SU-DHL-6 (cell line): ENCODE data around the gene KAT2B.

Source experiments
- H2AFZ ChIP-seq: fragments of 200-600 bp; sonication (generic); 2 replicates; pipeline ENCODE4 v1.6.1; 2014; ENCODE audit warnings: low read depth, mild to moderate bottlenecking, moderate library complexity, mixed read lengths, antibody characterized with exemption, low read length; ENCODE audit not compliant: severe bottlenecking
- H3F3A ChIP-seq: fragments of 200-600 bp; shearing (Covaris generic); 2 replicates; pipeline ENCODE4 v1.6.0; 2016; ENCODE audit warnings: antibody characterized with exemption, mild to moderate bottlenecking; ENCODE audit not compliant: insufficient read depth
- H3K27ac ChIP-seq: fragments of 200-600 bp; sonication (generic); 2 replicates; pipeline ENCODE4 v1.5.1; 2016; ENCODE audit warnings: low read depth, mild to moderate bottlenecking, low read length, moderate library complexity, mixed read lengths
- H3K27me3 ChIP-seq: fragments of 200-600 bp; sonication (generic), shearing (Covaris generic); 2 replicates; pipeline ENCODE4 v1.6.0; 2014; ENCODE audit warnings: mild to moderate bottlenecking, low read length
- H3K36me3 ChIP-seq: fragments of 200-600 bp; sonication (generic); 2 replicates; pipeline ENCODE4 v1.6.1; 2014; ENCODE audit warnings: mild to moderate bottlenecking, low read length, mixed read lengths
- H3K4me2 ChIP-seq: fragments of 300-600, 200-600 bp; shearing (Covaris generic), sonication (generic); 2 replicates; pipeline ENCODE4 v1.6.0; 2014; ENCODE audit warnings: low read length, low read depth, mild to moderate bottlenecking; ENCODE audit not compliant: poor library complexity, severe bottlenecking
- H3K4me3 ChIP-seq: fragments of 200-600 bp; sonication (generic); 2 replicates; pipeline ENCODE4 v1.5.1; 2014; ENCODE audit warnings: antibody characterized with exemption, low read length, mild to moderate bottlenecking, mixed read lengths; ENCODE audit not compliant: insufficient read depth, poor library complexity, severe bottlenecking
- H3K79me2 ChIP-seq: fragments of 200-600 bp; sonication (generic); 2 replicates; pipeline ENCODE4 v1.6.1; 2014; ENCODE audit warnings: mild to moderate bottlenecking, low read length, moderate library complexity; ENCODE audit not compliant: insufficient read depth
- H3K9ac ChIP-seq: fragments of 200-600 bp; sonication (generic); 2 replicates; pipeline ENCODE4 v1.7.0; 2014; ENCODE audit warnings: mild to moderate bottlenecking, low read length
- H3K9me2 ChIP-seq: fragments of 200-600 bp; sonication (generic); replicated peaks from 2 replicates; pipeline ENCODE4 v1.6.1; 2014; ENCODE audit warnings: low read length; ENCODE audit not compliant: insufficient read depth
- H3K9me3 ChIP-seq: fragments of 200-600 bp; sonication (generic); 2 replicates; pipeline ENCODE4 v1.6.1; 2014; ENCODE audit warnings: low read length, mixed read lengths; ENCODE audit not compliant: insufficient read depth
- H4K20me1 ChIP-seq: fragments of 200-600 bp; sonication (generic); 2 replicates; pipeline ENCODE4 v1.6.1; 2014; ENCODE audit warnings: low read depth, mild to moderate bottlenecking, antibody characterized with exemption, low read length, moderate library complexity, mixed read lengths
- CTCF ChIP-seq: fragments of 200-600 bp; sonication (generic); IDR thresholded peaks from one replicate; pipeline ENCODE4 v1.5.1; 2017; ENCODE audit warnings: antibody characterized with exemption, mild to moderate bottlenecking, low read length, moderate library complexity; ENCODE audit not compliant: insufficient read depth, poor library complexity, severe bottlenecking
- EZH2phosphoT487 ChIP-seq: fragments of 200-600 bp; sonication (generic), shearing (Covaris generic); conservative IDR thresholded peaks from 2 replicates; pipeline ENCODE4 v1.6.1; 2018; ENCODE audit warnings: mild to moderate bottlenecking, antibody characterized with exemption, low read length, moderate library complexity, mixed read lengths

KAT2B gene

DNA sequence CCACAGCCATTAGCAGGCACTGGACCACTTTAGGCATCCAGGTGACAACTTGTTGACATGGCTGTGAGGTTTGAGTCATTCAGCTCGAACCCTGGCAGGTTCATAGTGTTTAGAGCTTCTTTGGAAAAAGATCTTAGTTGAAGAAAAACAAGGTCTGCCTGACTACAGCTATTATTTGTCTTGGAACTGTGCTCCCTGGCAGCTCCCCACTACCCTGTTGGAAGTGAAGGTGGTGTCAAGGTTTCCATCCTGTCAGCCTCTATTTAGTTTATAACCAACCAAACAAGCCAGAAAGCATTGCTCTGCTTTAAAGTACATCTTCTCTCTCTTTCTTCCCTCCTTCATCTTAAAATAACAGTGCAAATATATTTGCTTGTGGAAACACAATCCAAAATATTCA lies 56.8 kb downstream of the KAT2B start:
- TF ChIP-seq CTCF (no peak), EZH2phosphoT487 (no peak)
- H3K4me3 ChIP-seq = no peak overlapping the region
- H3K4me2 ChIP-seq = no peak overlapping the region
- no peak overlapping the region for H3K27ac ChIP-seq
- H4K20me1 ChIP-seq = no peaks in the 10 kb centered on the region
- no peaks in the 10 kb centered on the region for H3K79me2 ChIP-seq
- H3K36me3 ChIP-seq = peaks cover 20% of the 10 kb centered on the region
- H3K9me2 ChIP-seq = no peaks in the 10 kb centered on the region
- H2AFZ ChIP-seq = no peak overlapping the region
- no peak overlapping the region for H3K9ac ChIP-seq
- no peaks in the 10 kb centered on the region for H3K9me3 ChIP-seq
- no peaks in the 10 kb centered on the region for H3K27me3 ChIP-seq
- no peaks in the 10 kb centered on the region for H3F3A ChIP-seq

- Histone ChIP-seq H3K4me3 (no peak overlapping the region), H3K9ac (no peak overlapping the region), H3F3A (no peaks in the 10 kb centered on the region), H3K27ac (no peak overlapping the region), H3K4me2 (no peak overlapping the region), H2AFZ (no peak overlapping the region), H3K9me2 (no peaks in the 10 kb centered on the region), H3K79me2 (no peaks in the 10 kb centered on the region), H3K27me3 (no peaks in the 10 kb centered on the region), H3K36me3 (peaks cover 25% of the 10 kb centered on the region), H3K9me3 (no peaks in the 10 kb centered on the region), H4K20me1 (no peaks in the 10 kb centered on the region)
- TF ChIP-seq CTCF = no peak
- TF ChIP-seq EZH2phosphoT487 = no peak
These were observed 58.8 kb downstream of the KAT2B start for GRCh38 chr3:20099060-20099459.

- H3K27me3 ChIP-seq = no peaks in the 10 kb centered on the region
- H3K9ac ChIP-seq = no peak overlapping the region
- H4K20me1 ChIP-seq = no peaks in the 10 kb centered on the region
- H3K79me2 ChIP-seq = no peaks in the 10 kb centered on the region
- TF ChIP-seq CTCF (no peak), EZH2phosphoT487 (no peak)
- H3K4me2 ChIP-seq = no peak overlapping the region
- H3K4me3 ChIP-seq = no peak overlapping the region
- no peaks in the 10 kb centered on the region for H3F3A ChIP-seq
- no peak overlapping the region for H2AFZ ChIP-seq
- H3K9me2 ChIP-seq = no peaks in the 10 kb centered on the region
- H3K36me3 ChIP-seq = peaks cover 15% of the 10 kb centered on the region
- no peaks in the 10 kb centered on the region for H3K9me3 ChIP-seq
- no peak overlapping the region for H3K27ac ChIP-seq
These were observed 59.9 kb downstream of the KAT2B start for GRCh38 chr3:20100151-20100550.

DNA sequence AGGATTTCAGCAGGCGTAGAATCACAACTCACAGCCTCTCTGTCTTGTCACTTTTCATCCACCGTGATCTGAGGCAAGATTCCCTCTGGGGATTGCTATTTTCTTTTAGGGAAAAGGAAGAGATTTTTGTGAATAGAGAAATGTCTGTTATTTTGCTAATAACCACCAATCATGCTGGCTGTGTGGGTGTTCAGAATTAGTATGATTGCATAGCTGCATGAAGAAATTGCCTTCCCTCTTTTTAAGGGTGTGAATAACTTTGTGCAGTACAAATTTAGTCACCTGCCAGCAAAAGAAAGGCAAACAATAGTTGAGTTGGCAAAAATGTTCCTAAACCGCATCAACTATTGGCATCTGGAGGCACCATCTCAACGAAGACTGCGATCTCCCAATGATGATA lies 60.8 kb downstream of the KAT2B start:
- no peaks in the 10 kb centered on the region for H3K79me2 ChIP-seq

More for the DNA sequence above, 60.8 kb downstream of the KAT2B start:
- Histone ChIP-seq H3K27ac (no peak overlapping the region), H4K20me1 (no peaks in the 10 kb centered on the region), H2AFZ (no peak overlapping the region), H3K4me3 (no peak overlapping the region), H3K27me3 (no peaks in the 10 kb centered on the region), H3K36me3 (peaks cover 10% of the 10 kb centered on the region; the same call in 1 of the 2 replicates), H3K4me2 (no peak overlapping the region), H3K9me2 (no peaks in the 10 kb centered on the region), H3F3A (no peaks in the 10 kb centered on the region), H3K9ac (no peak overlapping the region), H3K9me3 (no peaks in the 10 kb centered on the region)
- no peak for TF ChIP-seq EZH2phosphoT487
- TF ChIP-seq CTCF = no peak
